Endometrium (tissue), 2 donors: ENCODE measurements around the gene UBTD2.
"Not testable (repeated sequence)": the region's sequence is repeated elsewhere in the genome, so short reads cannot be mapped to it uniquely, and the experiment has no call there.

Source experiments
- FAIRE-seq: peaks from 2 replicates; lab custom pipeline; 2012; peaks lifted over from hg19 to GRCh38; lab: Jason Lieb, UNC
- donor health status: control.
- donor health status: control.

The UBTD2 gene

DNA sequence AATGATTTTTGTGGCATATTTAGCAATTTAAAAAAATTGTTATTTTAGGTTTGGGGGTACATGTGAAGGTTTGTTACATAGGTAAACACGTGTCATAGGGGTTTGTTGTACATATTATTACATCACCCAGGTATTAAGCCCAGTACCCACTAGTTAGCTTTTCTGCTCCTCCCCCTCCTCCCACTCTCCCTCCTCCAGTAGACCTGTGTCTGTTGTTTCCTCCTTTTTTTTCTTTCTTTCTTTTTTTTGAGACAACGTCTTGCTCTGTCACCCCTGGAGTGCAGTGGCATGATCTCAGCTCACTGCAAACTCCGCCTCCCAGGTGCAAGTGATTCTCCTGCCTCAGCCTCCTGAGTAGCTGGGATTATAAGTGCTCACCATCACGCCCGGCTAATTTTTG, 8.3 kb upstream of the UBTD2 start:
- not testable (repeated sequence) for FAIRE-seq

DNA sequence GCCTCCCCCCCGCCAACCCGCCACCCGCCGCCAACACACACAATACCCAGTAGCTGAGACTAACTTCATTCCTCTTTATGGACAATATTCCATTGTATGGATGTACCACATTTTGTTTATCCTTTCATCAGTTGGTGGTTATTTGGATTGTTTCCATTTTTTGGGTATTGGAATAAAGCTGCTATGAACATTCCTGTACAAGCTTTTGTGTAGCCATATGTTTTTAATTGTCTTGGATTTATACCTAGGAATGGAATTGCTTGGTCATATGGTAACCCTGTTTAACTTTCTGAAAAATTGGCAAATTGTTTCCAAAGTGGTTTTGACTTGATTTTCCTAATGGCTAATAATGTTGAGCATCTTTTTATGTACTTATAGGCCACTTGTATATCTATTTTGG, 4.9 kb upstream of the UBTD2 start:
- no peak for FAIRE-seq

DNA sequence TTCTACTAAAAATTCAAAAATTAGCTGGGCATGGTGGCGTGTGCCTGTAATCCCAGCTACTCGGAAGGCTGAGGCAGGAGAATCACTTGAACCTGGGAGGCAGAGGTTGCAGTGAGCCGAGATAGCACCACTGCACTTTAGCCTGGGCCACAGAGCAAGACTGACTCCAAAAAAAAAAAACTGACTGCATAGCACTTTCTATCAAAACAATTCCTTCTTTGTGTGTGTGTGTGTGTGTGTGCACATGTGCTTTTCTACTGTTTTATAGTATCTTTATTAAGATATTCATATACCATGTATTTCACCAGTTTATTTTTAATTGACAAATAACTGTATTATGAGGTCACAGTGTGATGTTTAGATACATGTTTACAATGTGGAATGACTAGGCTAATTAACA, 3.6 kb upstream of the UBTD2 start:
- not testable (repeated sequence) for FAIRE-seq

DNA sequence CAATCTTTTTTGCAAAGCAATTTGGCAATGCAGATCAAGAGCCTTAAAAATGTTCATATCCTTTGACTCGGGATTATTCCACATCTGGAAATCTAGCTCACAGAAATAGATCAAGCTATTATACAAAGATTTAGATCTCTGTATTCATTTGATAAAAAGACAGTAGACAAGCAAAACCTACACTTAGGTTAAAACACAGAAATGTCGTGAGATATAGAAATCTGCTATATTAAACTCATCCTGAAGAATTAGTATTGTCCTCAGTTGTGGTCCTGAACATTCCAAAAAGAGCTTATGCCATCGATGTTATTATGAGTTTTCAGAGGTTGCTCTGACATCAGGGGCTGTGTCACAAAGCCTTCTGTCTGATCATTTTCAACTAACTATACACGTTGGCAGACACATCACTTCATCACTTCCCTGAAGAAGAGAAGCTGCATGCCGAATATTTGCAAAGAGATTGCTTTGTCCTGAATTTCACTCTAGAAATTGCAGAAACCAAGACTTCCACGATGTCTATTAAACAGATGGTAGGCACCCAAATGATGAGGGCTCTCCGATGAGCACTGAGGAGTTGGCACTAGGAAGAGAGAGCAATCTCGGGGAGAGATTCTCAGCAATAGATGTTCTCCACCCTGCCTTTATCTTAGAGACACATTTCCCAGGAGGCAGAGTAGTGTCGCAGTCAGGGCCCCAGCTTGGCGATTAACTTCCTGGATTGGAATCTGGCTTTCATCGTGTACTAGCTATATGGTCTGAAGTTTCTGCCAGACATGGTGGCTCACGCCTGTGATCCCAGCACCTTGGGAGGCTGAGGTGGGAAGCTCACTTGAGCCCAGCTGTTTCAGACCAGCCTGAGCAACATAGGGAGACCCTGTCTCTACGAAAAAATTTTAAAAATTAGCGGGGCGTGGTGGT, 1.9 kb upstream of the UBTD2 start:
- no peak for FAIRE-seq

DNA sequence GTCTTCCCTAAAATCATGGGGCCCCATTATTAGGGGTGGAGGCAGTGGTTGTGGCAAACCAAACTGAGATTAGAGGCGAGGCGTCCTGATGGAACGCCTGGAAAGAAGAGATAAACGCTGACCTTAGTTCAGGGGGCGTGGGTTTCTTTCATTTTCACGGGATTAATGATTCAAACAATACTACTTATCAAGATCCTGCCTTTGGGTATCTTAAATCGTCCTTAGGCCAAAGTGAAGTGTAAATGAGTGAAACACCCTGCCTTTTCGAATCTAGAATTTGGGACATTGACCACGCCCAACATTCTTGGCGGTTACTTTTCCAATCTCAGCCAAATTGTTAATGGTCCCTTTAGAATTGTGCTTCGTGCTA, 1.0 kb upstream of the UBTD2 start:
- no peak for FAIRE-seq

DNA sequence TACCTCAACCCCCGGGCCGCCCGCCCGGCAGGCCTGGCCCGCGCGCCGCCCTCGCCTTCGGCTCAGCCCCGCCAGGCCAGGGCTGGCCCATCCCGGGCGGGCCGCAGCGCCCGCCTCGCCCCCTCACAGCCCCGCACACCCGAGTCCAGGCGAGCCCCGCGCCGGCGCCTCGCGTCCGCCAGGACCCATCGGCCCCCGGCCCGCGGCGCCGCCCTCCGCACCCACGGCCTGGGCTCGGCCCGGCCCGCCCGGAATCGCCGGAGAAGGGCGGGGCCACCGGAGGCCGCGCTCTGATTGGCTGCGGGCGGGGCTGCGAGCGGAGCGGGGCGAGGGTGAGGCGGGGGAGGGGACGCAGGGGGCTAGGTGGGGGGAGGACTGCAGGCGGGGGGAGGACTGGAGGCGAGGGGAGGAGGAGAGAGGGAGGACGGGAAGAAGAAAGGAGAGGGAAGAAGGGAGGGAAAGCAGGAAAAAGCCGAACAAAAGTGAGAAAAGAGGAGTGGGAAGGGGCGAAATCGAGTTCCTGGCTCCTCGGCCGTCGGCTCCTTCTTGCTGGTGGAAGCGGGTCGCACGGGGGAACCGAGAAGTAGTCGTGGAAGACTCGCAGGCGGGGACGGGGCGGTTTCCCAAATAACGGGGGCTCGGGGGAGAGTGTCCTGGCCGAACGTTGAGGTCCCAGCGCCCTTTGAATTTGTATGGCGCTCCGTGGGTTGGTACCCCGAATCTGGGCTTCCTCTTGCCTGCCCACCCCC, 472 bp upstream of the UBTD2 start:
- FAIRE-seq, result no peak

DNA sequence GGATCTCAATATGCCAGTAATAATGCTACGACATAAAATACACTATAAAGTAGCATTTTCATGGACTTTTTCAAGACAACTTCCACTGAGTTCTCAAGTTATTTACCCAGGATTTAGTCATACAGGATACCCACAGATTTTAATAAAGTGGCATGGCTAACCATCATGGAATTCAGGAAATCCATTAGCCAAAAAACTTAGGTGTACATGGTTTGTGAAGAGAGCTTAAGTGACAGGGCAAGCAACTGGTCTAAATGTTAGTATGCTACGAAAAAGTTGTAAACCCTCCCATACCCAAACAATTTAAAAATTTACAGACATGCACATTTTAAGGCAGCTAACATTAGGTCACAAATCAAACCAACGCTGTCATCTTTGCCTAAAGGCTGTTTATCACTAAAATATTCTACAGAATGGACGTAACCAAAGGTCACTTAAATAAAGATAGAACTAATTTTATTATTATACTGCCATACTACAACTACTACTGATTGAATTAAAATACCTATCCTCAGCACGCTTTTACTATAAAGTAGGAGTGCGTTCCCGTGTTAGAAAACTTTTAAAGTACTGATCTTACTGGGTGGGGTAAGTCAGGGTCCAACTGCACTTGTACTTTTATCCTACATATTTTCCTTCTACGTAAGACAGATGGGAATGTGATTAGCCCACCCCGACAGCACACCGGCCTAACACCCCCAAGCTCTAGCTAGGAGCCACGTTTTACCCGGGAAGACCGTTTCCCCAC, 1.1 kb downstream of the UBTD2 start:
- FAIRE-seq, result no peak

DNA sequence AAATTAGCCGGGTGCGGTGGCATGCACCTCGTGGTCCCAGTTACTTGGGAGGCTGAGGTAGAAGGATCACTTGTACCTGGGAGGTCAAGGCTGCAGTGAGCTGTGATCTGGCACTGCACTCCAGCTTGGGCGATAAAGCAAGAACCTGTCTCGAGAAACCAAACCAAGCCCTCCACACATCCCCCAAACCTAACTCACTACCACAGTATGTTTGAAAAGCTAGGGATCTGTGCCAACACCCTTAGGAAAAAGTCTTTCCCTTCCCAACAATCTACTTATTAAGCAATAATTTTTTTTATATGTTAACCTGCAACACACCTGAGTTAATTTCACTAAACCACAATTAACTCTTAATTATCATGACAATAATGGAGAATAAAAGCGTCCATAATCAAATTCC, 2.2 kb downstream of the UBTD2 start:
- FAIRE-seq, result no peak

DNA sequence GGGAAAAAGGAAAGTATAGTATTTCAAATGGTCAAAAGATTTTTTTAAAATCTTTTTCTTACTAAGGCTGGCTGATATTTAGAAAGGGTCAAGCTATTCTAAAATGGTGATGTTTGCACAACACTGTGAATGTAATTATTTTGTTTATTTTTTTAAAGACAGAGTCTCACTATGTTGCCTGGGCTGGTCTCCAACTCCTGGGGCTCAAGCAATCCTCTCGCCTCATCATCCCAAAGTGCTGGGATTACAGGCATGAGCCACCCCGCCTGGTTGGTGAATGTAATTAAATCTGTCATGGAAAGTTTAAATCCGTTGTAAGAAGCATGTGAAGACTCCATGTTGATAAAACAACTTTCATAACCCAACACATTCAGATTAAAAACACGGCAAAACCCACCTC, 2.6 kb downstream of the UBTD2 start:
- peak; percentile 50 for FAIRE-seq

DNA sequence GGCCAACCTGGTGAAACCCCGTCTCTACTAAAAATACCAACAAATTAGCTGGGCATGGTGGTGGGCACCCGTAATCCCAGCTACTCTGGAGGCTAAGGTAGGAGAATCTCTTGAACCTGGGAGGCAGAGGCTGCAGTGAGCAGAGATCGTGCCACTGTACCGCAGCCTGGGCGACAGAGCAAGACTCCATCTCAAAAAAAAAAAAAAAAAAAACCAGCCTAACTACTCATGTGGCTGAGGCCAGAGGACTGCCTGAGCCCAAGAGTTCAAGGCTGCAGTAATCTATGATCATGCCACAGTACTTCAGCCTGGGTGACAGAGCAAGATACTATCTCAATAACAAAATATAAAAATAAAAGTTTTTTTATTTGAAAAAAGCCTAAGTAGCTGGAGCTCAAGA, 3.2 kb downstream of the UBTD2 start:
- FAIRE-seq, result no peak

DNA sequence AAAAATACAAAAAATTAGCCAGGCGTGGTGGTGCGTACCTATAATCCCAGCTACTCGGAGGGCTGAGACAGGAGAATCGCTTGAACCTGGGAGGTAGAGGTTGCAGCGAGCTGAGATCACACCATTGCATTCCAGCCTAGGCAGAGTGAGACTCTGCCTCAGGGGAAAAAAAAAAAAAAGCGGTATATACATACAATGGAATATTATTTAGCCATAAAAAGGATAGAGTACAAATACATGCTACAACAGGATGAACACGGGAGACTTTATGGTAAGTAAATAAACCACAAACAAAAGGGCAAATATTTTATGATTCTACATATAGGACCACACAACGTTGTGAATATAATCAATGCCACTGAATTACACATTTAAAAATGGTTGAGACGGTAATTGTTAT, 5.2 kb downstream of the UBTD2 start:
- no peak for FAIRE-seq

DNA sequence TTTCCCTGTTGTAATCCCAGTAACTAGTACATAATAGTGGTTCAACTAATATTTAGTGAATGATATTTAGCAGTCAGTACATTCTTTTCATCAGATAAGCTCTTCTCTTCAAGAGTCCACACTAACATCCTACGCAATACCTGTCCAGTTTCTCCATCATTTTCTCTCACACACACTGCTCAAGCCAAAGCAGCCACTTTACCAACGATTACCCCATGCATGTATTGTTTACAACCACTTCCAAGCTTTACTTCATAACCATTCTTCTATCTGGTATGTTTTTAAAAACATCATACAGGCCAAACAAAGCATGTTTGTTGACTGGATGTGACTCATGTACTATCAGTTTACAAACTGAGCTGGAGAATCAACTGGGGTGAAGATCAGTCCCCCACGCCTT, 7.3 kb downstream of the UBTD2 start:
- no peak for FAIRE-seq

DNA sequence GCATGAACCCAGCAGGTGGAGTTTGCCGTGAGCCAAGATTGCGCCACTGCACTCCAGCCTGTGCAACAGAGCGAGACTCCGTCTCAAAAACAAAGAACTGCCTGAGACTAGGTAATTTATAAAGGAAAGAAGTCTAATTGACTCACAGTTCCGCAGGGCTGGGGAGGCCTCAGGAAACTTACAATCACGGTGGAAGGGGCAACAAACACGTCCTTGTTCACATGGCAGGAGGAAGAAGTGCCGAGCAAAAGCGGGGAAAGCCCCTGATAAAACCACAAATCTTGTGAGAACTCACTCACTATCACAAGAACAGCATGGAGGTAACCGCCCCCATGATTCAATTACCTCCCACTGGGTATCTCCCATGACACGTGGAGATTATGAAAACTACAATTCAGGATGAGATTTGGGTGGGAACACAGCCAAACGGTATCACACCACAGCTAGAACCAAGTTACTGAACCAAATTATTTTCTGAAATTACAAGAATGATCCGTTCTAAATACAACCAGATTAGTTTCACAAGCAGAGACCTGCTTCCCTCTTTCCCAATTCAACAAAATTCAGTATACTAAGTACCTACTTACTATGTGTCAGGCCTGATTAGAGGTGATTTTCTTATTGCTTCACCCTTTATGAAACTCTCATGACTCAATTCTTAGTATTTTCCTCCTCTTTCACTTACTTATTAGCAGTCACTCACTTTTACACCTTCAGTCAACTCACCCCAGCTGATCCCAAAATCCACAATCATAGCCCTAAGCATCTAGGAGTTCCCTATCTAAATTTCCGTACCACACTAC, 8.4 kb downstream of the UBTD2 start:
- no peak for FAIRE-seq

DNA sequence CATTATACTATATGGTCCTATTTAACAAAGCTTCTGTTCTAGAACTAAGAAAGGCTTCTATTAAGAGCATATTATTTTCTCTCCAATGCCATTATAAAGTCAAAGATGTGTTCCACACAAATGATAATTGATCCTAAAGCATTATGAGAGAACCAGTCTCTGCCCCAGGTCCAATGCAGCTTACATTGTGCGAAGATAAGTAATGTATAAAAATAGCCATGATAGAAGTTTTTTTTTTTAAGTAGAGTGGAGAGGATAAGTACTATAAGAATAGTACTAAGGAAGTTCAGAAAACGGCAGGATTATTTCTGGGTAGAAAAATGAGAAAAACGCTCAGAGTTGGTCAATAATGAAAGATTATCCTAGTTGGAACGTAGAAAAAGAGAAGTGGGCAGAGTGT, 15.6 kb downstream of the UBTD2 start:
- FAIRE-seq, result no peak

DNA sequence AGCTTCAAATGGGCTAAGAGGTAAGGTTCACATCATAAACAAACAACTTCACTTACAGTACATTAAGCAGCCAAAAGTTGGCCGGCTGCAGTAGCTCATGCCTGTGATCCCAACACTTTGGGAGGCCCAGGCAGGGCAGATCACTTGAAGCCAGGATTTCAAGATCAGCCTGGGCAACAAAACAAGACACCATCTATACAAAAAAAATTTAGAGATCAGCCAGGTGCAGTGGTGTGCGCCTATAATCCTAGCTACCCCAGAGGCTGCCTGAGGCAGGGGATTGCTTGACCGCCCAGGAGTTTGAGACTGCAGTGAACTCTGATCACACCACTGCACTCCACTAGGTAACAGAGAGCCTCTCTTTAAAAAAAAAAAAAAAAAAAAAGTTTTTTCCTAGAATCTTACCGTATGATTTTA, 16.9 kb downstream of the UBTD2 start:
- no peak for FAIRE-seq

DNA sequence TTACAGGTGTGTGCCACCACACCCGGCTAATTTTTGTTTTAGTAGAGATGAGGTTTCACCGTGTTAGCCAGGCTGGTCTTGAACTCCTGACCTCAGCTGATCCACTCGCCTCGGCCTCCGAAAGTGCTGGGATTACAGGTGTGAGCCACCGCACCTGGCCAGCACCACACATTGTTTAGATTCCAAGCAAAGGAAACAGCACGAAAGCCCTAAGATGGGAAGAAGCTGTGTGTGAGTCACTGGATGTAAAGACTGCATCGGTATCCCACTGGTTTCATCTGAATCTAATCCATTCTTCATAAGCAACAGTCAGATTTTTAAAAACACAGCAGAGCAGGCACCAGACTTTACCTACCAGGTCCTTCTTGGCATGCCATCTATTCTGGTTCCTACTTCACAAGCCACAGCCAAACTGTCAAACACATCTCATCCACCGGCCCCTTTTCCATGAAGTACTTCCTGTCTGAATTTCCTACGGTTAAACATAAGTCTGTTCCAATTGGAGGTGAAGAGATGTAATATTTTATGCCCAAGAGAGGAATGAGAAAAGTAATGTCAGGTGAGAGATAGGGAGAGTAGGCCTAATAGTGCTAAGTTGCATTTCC, 17.4 kb downstream of the UBTD2 start:
- no peak for FAIRE-seq

DNA sequence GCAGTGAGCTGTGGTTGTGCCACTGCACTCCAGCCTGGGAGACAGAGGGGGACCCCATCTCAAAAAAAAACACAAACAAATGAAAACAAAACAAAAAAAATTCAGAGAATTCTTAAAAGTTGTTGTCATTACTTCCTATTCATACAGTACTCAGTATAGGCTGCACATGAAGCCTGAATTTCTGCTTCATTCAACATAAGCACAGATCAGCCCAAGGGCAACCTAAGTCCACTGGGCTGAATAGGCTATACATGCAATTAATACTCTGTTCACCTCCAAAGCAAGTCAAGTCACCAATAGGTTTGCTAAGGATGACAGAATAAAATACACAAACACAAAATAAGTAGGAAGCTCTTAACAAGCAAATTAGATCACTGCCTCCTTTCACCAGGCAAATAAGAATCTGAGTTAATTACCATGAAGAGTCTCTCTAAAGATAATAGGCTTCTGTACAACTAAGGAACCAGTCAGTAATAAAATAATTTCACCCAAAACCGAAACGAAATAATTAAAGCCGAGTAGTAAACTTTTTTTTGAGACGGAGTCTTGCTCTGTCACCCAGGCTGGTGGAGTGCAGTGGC, 18.7 kb downstream of the UBTD2 start:
- no peak for FAIRE-seq

DNA sequence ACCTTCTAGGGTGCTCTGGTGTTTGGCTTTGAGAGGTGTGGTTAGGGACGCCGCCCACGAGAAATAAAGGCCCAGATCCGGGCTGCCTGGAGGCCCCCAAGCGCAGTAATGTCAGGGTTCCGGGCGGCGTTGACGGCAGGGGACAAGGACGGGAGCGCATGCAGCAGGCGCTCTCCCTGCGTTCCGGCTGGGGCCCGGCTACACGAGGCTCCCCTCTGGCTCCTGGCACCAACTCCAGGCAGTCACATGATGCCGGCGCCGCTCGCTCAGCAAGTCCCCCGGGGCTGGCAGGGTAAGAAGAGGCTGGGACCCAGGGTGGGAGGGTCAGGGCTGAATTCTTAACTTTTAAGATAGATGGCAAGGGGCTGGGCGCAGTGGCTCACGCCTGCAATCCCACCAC, 28.1 kb downstream of the UBTD2 start:
- FAIRE-seq, result no peak

DNA sequence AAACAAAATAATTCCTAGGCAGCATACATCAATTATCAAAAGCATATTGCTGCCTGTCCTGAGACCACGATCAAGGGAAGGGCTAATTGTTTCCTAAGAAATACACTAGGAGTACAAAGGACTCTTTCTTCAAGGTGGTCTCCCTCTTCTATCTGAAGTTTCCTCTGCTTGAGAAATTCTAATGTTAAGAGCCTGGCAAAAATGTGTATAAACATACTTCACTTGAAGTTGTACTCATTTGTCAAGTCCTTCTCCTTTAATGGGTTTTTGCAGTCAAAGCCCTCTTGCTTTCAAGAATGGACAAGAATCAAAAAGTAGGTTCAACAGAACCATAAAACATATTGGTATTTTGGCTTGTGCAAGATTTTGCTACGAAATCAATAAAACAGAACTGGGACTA, 31.1 kb downstream of the UBTD2 start:
- FAIRE-seq, result no peak

DNA sequence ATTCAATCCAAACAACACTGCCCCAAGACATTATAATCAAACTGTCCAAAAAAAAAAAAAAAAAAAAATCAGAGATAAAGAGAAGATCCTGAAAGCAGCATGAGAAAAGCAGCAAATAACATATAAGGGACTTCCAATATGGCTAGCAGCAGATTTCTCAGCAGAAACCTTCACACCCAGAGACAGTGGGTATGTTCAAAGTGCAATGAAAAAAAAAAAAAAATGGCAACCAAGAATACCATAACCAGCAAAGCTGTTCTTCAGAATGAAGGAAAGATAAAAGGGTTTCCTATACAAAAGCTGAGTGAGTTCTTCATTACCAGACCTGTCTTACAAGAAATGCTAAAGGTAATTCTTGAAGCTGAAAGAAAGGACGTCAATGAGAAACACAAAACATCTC, 32.1 kb downstream of the UBTD2 start:
- no peak for FAIRE-seq

DNA sequence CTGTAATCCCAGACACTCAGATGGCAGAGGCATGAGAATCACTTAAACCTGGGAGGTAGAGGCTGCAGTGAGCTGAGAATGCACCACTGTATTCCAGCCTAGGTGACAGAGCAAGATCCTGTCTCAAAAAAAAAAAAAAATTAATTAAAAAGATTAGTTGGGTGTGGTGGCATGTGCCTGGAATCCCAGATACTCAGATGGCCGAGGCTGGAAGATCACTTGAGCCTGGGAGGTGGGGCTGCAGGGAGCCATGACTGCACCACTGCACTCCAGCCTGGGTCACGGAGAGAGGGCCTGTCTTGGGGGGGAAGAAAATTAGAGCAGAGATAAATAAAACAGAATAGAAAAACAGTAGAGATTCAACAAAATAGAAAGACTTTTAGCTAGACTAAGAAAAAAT, 34.9 kb downstream of the UBTD2 start:
- no peak for FAIRE-seq
